Measurements from ENCODE around the gene RXRA. TPM values are rescaled to one million over a fixed set of nuclear protein-coding genes. Genes with fewer than 3 reads are reported as not detected.
"Not testable (repeated sequence)": the region's sequence is repeated elsewhere in the genome, so short reads cannot be mapped to it uniquely, and the experiment has no call there.

RXRA gene
- total RNA-seq, 1 experiment from 2014 or later: 15.7 TPM

GRCh38 chr9:134308639-134309220 is 17.5 kb upstream of the RXRA start:
- not testable (repeated sequence) for H3K27me3 ChIP-seq (replicated peaks); DNase-seq (ENCODE audit: low read depth in 1 of 2, low spot score in 2 of 2); H3K36me3 ChIP-seq; H3K4me3 ChIP-seq; H3K27ac ChIP-seq; H3K4me1 ChIP-seq (replicated peaks); H3K9me3 ChIP-seq (replicated peaks)

- peaks cover 3% of the 10 kb centered on the region; the same call in 1 of the 2 replicates for H3K4me1 ChIP-seq (replicated peaks)
- H3K27ac ChIP-seq: no peak overlapping the region
- no peak for DNase-seq (ENCODE audit: low read depth in 1 of 2, low spot score in 2 of 2)
- no peaks in the 10 kb centered on the region for H3K36me3 ChIP-seq
- no peaks in the 10 kb centered on the region for H3K9me3 ChIP-seq (replicated peaks)
- no peaks in the 10 kb centered on the region for H3K27me3 ChIP-seq (replicated peaks)
- no peak overlapping the region for H3K4me3 ChIP-seq
These were observed 12.8 kb upstream of the RXRA start for GRCh38 chr9:134313470-134313869.

GRCh38 chr9:134314039-134314949 is 12.0 kb upstream of the RXRA start:
- Histone ChIP-seq H3K4me1 (replicated peaks) (peaks cover 5% of the 10 kb centered on the region; the same call in 1 of the 2 replicates), H3K36me3 (no peaks in the 10 kb centered on the region), H3K9me3 (replicated peaks) (no peaks in the 10 kb centered on the region), H3K4me3 (no peak overlapping the region), H3K27ac (no peak overlapping the region), H3K27me3 (replicated peaks) (no peaks in the 10 kb centered on the region)
- no peak for DNase-seq (ENCODE audit: low read depth in 1 of 2, low spot score in 2 of 2)

- peaks cover 5% of the 10 kb centered on the region; the same call in 1 of the 2 replicates for H3K4me1 ChIP-seq (replicated peaks)
- no peaks in the 10 kb centered on the region for H3K36me3 ChIP-seq
- DNase-seq (ENCODE audit: low read depth in 1 of 2, low spot score in 2 of 2): no peak
- H3K27ac ChIP-seq: no peak overlapping the region
- no peak overlapping the region for H3K4me3 ChIP-seq
- no peaks in the 10 kb centered on the region for H3K9me3 ChIP-seq (replicated peaks)
- H3K27me3 ChIP-seq (replicated peaks): no peaks in the 10 kb centered on the region
These were observed 11.1 kb upstream of the RXRA start for GRCh38 chr9:134314950-134315715.

GRCh38 chr9:134315716-134316448 is 10.4 kb upstream of the RXRA start:
- H3K4me1 ChIP-seq (replicated peaks): peaks cover 5% of the 10 kb centered on the region; the same call in 1 of the 2 replicates
- no peak overlapping the region for H3K4me3 ChIP-seq
- H3K36me3 ChIP-seq: no peaks in the 10 kb centered on the region
- no peak for DNase-seq (ENCODE audit: low read depth in 1 of 2, low spot score in 2 of 2)
- no peaks in the 10 kb centered on the region for H3K9me3 ChIP-seq (replicated peaks)
- H3K27me3 ChIP-seq (replicated peaks): no peaks in the 10 kb centered on the region
- no peak overlapping the region for H3K27ac ChIP-seq

- DNase-seq (ENCODE audit: low read depth in 1 of 2, low spot score in 2 of 2): no peak
- H3K9me3 ChIP-seq (replicated peaks): no peaks in the 10 kb centered on the region
These were observed 9.7 kb upstream of the RXRA start for GRCh38 chr9:134316449-134317160.

GRCh38 chr9:134317400-134317789 is 8.9 kb upstream of the RXRA start:
- Histone ChIP-seq H3K4me3 (no peak overlapping the region), H3K9me3 (replicated peaks) (no peaks in the 10 kb centered on the region)
- no peak for DNase-seq (ENCODE audit: low read depth in 1 of 2, low spot score in 2 of 2)

More at GRCh38 chr9:134316449-134317160, 9.7 kb upstream of the RXRA start:
- Histone ChIP-seq H3K36me3 (no peaks in the 10 kb centered on the region), H3K4me1 (replicated peaks) (peaks cover 5% of the 10 kb centered on the region; the same call in 1 of the 2 replicates), H3K4me3 (no peak overlapping the region), H3K27me3 (replicated peaks) (no peaks in the 10 kb centered on the region), H3K27ac (no peak overlapping the region)

GRCh38 chr9:134317790-134318414 is 8.4 kb upstream of the RXRA start:
- no peak overlapping the region for H3K27ac ChIP-seq
- H3K36me3 ChIP-seq: no peaks in the 10 kb centered on the region
- DNase-seq (ENCODE audit: low read depth in 1 of 2, low spot score in 2 of 2): no peak
- H3K9me3 ChIP-seq (replicated peaks): no peaks in the 10 kb centered on the region
- no peaks in the 10 kb centered on the region for H3K27me3 ChIP-seq (replicated peaks)
- peaks cover 5% of the 10 kb centered on the region; the same call in 1 of the 2 replicates for H3K4me1 ChIP-seq (replicated peaks)
- no peak overlapping the region for H3K4me3 ChIP-seq

More at GRCh38 chr9:134317400-134317789, 8.9 kb upstream of the RXRA start:
- Histone ChIP-seq H3K27ac (no peak overlapping the region), H3K4me1 (replicated peaks) (peaks cover 5% of the 10 kb centered on the region; the same call in 1 of the 2 replicates), H3K27me3 (replicated peaks) (no peaks in the 10 kb centered on the region), H3K36me3 (no peaks in the 10 kb centered on the region)

- no peak overlapping the region for H3K4me3 ChIP-seq
- DNase-seq (ENCODE audit: low read depth in 1 of 2, low spot score in 2 of 2): no peak
- H3K27ac ChIP-seq: no peak overlapping the region
These were observed 7.8 kb upstream of the RXRA start for GRCh38 chr9:134318481-134318891.

GRCh38 chr9:134318941-134319305 is 7.3 kb upstream of the RXRA start:
- Histone ChIP-seq H3K9me3 (replicated peaks) (no peaks in the 10 kb centered on the region), H3K36me3 (no peaks in the 10 kb centered on the region), H3K27me3 (replicated peaks) (no peaks in the 10 kb centered on the region), H3K27ac (no peak overlapping the region), H3K4me1 (replicated peaks) (peaks cover 8% of the 10 kb centered on the region), H3K4me3 (no peak overlapping the region)
- DNase-seq (ENCODE audit: low read depth in 1 of 2, low spot score in 2 of 2): no peak

More at GRCh38 chr9:134318481-134318891, 7.8 kb upstream of the RXRA start:
- H3K27me3 ChIP-seq (replicated peaks): no peaks in the 10 kb centered on the region
- peaks cover 5% of the 10 kb centered on the region; the same call in 1 of the 2 replicates for H3K4me1 ChIP-seq (replicated peaks)
- H3K36me3 ChIP-seq: no peaks in the 10 kb centered on the region
- H3K9me3 ChIP-seq (replicated peaks): no peaks in the 10 kb centered on the region

- Histone ChIP-seq H3K4me1 (replicated peaks) (peaks cover 14% of the 10 kb centered on the region), H3K27me3 (replicated peaks) (no peaks in the 10 kb centered on the region), H3K36me3 (no peaks in the 10 kb centered on the region), H3K4me3 (no peak overlapping the region), H3K27ac (no peak overlapping the region), H3K9me3 (replicated peaks) (0 out of 2 replicates have a peak, but pooled peaks cover 2% of the 10 kb centered on the region)
- DNase-seq (ENCODE audit: low read depth in 1 of 2, low spot score in 2 of 2): no peak
These were observed 6.7 kb upstream of the RXRA start for GRCh38 chr9:134319306-134320125.
